Endometrium (tissue), 2 donors: ENCODE data around the gene ENPP6.

Source experiments
- FAIRE-seq: peaks from 2 replicates; lab custom pipeline; 2012; peaks lifted over from hg19 to GRCh38; lab: Jason Lieb, UNC
- donor health status: control.
- donor health status: control.

The ENPP6 gene

DNA sequence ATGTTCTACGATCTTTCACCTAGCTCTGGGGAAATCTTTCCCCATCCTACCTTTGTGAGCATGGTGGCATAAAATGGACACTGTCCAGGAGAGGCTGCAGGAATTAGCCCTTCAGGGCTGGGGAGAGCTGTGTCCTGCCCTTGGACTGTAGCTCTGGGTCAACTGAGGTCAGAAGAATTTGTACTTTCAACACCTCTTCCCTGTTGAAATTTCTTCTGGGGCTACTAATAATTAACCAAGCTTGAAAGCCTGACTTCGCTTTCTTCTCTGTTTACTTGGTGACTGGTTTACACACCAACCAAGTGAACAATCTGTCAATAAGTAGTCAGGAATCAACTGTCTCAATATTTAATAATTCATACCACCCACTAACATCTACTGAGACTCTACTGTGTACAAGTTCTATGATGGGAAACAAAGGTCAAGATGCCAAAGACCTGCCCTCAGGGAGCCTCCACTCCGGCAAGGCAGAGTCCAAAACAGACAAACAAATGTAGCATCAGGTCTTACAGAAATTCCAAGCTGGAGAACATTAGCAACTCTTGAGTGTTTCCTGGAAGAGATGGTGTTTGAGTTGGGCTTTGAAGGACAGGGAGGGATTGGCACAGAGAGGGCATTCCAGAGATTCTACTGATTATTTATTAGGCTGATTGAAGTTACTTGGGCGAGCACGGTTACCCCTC is 113.1 kb downstream of the ENPP6 start:
- no peak for FAIRE-seq

DNA sequence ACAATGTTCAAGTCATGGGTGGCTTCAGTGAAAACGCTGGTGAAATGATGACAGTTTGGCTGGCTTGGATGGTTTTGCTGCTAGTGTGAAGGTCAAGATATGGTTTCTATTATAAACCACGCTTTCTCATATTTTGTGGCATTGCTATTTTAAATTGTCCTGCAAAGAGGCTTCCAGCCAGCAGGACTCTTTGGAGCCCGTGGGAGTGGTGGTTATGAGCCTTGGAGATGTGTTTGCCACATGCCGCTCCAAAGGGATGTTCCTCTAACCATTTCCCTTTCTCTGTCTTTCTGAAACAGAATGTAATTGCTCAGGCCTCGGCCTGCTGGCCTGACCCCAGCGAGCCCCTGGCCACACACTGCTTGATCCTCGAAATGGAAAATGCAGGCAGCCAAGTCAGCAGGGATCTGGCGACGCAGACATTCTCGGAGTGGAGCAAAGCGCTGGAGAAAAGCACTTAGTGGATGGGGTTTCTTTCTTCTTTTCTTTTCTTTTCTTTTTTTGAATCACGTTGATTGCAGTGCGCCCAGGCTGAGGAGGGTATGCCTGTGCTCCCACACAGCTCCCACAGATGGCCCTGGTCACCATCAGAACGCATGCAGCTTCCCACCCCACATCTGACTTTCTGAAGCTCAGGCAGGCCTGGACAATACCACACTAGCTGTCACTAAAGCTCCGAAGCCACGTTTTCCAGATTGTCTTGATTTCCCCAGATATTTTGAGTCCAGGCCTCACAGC is 114.0 kb downstream of the ENPP6 start:
- no peak for FAIRE-seq

DNA sequence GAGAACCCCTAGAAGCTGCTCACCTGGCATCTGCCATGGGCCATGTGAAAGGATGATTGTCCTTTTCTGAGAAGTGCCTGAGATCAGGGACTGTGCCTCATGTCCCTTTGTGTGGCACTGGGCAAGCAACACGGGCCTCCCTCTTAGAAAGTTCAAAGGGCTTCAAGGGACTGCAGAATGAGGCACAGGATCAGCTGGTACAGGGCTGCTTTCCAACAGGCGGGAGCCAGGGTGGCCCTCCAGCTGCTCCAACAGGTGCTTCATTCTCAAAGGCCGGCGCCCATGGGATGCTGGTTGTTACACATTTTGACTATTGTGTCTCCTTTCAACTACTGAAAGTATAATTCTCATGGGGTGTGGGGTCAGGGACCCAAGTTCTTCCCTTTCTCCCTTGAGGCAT is 114.7 kb downstream of the ENPP6 start:
- FAIRE-seq = no peak

DNA sequence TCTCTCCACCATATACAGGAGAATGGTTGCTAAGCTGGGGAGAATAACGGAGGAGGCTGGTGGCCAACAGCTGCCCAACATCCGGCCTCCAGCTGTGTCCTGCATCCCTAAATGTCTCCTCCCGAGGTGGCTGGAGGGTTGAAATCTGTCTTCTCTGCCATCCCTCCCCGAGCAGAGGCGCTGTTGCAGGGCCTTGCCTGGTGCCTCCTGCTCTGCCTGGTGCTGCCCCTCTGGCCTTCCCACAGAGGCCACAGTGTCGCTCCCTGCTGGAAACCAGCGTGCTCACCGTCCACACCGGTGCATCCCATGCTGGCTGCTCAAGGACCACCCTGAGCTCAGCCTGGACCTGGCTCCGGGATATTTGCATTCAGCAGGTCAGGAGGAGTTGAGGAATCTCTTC is 115.2 kb downstream of the ENPP6 start:
- no peak for FAIRE-seq

DNA sequence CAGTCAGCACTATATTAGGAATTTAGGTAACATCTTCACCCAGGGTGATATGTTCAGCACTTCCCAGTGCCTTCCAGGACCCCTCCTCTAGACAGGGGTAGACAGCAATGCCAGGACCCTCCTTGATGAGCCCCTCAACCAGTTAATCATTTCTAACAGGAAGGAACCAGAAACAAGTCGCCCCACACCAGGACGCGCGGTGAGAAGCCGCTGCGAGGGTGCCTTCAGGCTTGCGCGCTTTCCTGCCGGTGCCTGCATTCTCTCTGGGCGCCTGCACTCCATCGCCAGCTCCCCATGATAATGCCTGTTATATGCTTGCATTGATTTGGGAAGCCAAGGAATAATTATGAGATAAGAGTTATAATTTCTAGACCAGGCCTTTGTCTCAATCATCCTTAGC is 116.0 kb downstream of the ENPP6 start:
- no peak for FAIRE-seq

DNA sequence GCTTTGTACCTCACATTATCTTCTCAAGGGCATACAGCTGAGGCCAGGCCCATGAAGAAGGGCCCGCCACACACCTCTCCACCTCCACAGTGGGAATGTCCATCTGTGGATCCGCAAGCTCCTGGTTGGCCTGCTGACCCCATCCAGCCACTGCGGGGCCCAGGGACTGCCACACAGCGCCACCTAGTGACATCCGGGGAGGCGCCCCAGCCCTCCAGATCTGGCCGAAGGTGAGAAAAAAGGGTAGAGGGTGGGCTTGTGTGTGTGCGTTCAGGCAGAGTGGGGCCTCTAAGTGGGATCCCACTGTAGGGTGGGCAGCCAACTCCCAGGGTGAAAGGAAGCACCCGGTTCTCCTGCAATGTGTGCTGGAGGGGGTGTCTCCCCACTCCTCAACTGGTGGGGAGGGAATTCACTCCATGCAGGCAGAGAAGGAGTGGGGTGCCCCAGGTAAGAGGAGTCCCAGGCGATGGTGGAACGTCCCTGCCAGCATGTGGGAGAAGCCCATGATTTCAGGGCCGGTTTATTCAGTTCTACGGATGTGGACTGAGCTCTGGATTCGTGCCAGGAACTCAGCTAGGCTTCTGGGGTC is 117.3 kb downstream of the ENPP6 start:
- FAIRE-seq = no peak

DNA sequence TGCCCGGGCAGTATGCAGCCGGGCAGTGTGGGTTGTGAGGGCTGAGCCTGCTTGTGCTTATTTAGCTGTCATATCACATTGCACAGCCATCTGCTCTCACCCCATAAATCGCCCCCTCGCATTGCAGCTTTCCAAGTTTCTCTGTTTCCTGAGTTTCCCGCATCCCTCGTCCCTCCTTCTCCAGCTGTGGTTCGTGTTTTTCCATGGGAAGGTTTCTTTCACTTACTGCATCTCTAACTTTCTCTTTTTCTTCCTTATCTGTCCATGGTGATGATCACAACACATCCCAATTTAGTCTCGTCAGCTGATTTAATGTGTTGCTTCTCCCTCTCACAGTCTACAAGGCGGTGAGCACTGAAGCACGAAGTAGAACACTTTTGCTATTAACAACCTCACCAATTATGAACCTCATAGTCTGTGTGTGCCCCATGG is 118.1 kb downstream of the ENPP6 start:
- FAIRE-seq = no peak

DNA sequence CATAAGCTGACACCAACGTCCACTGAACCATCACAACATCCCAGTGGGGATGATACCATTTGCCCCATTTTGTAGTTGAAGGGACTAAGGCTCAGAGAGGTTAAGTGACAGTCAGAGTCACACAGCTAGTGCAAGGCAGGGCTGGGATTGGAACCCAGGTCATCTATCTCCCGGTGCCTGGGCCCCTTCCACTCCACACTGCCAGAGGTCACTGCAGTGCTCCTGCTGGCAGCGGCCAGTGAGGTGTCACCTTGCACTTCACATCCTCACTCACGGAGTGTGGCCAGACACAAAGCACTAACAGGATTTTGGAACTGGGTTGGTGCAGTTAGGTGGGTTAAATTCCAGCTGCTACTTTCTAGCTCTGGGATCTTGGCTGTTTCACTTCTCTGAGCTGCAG is 118.7 kb downstream of the ENPP6 start:
- FAIRE-seq = no peak

DNA sequence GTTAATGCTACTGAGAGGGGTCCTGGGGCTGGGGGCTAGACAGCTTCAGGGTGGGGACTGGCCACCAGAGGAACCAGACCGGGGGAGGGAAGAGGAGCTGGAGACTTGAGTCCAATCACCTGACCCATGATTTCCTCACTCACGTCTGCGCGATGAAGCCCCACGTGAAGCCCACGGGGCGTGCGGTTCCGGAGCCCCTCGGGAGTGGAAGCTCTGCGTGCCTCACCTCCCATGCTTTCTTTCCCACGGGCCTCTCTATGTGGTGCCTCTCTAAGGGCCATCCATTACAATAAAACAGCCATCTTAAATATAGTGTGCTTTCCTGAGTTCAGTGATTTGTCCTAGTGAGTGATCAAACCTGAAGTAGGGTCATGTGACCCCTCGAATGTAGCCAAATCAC is 119.9 kb downstream of the ENPP6 start:
- FAIRE-seq = no peak

DNA sequence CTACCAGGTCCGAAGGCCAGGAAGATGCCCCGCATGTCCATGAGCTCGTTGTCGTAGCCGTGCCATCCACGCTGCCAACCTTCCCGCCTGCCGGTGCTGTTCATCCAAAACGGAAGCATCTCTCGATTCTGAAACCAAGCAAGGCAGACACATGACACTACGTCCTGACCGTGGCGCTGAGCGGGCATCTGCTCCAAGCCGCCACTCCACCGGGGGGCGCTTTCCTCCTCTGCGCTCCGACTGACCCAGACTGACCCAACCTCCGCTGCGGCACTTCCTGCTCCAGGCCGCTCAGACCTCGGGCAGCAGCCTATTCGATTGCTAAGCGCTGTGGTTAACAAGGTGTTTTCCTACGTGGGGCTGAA is 120.5 kb downstream of the ENPP6 start:
- FAIRE-seq = no peak

DNA sequence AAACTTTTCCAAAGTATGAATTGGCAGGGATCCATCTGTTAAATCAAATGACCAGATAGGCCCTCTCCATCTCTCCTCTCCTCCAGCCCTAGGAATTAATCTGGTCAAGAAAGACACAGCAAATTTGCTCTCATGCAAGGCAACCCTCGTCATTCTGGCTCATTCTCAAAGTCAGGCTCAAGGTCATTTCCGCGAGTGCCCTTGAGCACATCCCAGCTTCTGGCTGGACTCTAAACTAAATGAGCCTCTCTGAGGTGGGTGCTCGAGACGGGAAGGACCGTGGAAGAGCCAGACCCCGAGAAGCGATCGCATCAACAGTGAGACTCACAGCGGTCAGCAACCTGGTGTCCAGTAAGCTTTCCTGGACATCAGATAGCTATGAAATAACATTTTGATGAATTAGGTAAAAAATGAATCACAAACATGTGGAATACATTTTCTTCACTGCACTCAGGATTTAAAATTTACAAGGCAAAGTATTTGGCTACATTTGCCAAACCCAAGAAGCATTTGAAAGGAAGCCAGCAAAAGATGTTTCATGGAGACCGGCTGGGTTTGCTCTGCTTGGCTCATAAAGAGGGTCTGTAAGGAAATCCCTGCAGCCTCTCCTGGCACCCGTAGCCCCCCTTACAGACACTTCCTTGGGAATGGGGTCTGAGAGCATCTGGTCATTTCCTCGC is 121.0 kb downstream of the ENPP6 start:
- no peak for FAIRE-seq

DNA sequence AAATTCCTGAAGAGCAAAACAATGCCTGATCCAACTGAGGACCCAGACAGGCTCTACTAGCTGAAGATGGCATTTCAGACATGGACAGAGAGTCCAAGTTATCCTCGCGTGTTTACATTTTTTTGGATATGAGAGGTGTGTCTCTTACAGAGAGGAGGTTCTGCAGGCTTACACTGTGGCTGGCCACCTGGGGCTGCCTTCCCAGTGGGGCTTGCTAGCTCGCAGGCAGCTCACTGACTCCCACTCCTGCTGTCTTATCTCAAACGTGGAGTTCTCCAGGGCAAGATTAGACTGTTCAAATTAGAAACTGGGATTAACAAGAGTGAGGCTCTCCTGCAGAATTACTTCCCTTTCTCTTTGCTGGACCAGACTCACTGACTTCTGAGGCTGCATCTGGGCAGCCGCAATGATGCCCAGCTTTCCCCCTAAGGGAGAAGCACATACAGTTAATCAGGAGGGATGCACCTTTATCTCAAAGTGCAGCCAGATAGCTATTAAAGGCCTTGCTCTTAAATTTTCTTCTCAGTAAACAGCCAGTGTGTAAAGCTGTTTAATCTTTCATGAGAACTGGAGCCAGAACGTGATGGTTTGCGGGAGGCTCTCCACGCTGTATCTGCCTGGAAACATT is 123.0 kb downstream of the ENPP6 start:
- no peak for FAIRE-seq

DNA sequence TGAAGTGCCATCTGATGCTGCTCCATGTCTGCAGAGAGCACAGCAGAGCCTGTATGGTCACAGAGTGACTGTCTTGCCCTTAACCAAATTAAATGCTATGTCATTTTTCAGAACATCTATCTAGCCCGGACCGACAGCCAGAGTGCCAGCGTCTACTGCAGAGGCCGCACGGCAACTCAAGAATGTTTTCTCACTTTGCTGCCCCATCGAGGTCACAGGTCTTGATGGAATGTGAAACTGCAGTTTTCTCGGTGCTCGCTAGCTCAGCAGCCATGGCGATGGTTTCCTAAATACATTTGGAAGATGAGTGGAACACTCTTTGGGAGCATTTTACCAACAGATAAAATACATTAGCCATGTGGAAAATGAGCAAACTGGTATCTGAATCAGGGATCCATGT is 125.7 kb downstream of the ENPP6 start:
- no peak for FAIRE-seq

DNA sequence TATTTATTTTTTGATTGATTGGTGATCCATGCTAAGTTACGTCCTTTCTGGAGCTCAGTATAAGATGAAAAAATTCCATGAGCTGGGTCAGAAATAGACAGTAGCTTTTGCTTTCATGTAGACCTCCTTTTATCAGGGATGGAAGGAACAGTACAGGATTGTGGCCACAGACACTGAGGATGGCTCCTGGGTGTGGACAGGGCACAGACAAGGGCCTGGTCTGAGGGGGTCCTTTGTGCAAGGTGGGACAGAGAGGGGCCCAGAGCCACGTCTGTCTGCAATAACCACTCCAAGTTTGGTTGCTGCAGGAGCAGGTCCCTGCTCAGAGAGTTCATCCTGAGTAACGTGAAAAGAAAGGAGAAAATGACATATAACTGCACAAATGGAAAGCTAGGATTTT is 127.1 kb downstream of the ENPP6 start:
- FAIRE-seq = no peak

DNA sequence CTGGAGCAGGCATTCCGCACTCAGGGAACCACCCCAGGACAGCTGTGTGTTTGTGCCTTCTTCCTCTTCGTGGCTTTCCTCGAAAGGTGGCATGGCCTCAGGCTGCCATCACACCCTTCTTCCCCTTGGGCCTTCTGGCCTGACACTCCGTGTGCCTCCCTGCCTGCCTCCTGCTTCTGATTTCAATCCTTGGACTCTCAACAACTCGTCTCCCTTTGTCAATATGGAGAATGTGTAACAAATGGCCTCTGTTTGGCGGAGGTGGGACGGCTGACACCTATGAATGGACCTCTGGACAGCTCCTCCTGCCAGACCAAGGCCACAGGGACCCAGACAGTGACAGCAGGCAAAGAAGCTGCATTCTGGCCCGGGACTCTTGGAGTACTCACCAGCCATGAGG is 137.0 kb downstream of the ENPP6 start:
- FAIRE-seq = no peak

DNA sequence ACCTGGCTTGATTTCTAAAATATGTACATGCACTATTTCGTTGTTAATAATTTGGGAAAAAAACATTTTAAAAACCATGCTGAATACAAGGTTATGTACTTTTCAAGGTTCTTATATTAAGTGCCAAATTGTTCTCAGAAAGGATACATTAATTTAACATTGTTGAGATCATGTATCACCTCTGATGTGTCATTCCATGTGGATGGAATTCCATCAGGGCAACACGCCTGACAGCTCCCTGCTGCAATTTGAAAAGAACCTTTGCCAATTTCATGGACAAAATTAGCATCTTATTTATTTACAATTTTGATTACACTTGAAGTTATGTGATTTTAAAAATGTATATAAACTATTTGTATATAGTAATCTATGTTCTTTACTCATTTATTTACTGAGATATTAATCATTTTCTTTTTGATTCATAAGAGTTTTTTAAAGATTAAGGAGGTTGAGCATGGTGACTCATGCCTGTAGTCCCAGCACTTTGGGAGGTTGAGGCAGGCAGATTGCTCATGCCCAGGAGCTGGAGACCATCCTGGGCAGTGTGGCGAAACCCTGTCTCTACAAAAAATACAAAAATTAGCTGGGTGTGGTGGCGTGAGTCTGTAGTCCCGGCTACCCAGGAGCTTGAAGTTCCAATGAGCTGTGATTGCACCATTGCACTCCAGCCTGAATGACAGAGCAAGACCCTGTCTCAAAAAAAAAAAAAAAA is 142.8 kb downstream of the ENPP6 start:
- FAIRE-seq = no peak

DNA sequence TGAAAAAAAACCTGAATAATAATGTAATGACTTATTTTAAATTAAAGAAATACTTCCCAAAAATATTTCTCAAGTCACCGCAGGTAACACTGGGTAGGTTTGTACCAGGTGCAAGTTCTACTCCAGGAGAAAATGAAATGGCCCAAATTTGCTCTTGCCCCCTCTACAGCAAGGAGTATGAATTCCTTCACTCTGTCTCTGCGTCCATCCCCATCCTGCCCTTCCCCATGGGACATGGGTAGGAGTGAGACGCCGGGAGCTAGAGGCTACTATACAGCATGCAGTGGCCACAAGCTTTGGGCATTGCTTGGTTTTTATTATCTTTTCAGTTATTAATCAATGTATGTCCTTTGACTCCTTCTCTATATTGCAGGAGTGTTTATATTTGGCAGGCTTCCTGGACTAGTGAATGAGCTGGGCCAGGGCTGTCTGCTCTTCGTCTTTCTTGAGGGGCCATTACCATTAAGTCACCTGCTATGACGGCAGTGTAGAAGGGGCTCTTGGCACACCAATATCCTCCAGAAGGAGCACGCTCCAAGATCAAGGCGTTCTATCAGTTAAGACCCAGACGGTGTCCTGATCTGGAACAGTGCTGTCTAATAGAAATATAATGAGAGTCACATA is 149.6 kb downstream of the ENPP6 start:
- FAIRE-seq = no peak

DNA sequence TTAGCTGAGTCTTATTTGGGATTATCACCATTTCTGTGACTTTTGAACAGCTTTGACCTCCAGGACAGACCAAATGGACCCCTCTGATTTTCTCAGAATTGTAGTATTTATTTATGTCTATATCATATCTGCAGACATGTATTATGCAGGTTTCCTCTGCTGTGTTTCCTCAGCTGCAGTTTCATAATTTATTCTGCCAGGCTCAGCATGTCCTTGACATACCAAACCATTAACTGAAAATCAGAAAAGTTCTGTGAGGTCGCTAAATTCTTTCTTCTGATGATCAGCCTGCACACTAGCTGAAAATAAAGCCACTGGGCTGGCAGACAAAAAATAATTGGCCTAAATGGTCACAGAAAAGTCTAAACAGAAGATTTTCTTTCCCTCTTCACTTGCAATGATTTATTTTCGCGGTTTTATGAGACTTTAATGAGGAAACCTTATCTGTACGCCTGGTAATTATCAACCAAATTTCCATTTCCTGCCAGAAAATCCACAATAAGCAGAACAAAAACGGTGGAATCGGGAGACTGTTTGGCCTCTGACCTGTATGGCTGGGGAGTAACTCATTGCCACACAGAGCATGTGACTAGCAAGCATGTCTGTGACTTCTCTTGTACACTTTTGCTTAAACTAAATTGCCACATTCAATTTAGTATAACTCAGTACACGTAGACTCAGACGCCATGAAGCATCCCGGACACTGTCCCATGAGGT is 150.9 kb downstream of the ENPP6 start:
- FAIRE-seq = no peak

DNA sequence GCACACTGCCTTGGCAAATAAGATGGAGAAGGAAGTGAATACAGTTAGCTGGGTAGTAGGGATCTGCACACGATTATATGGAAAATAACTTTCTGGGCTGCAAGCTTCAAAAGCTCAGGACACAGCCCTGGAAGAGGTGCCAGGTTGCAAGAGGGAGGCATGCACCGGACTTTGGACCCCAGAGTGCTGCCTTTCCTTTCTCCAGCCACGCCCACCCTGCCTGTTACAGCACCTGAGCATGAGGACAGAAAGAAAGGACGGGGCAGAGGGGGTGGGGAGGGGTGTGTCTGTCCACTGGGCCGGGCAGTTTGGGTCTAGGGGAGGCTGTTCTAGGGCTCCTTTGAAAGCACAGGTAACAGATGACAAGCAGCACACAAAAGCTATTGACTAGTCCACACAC is 152.8 kb downstream of the ENPP6 start:
- no peak for FAIRE-seq

DNA sequence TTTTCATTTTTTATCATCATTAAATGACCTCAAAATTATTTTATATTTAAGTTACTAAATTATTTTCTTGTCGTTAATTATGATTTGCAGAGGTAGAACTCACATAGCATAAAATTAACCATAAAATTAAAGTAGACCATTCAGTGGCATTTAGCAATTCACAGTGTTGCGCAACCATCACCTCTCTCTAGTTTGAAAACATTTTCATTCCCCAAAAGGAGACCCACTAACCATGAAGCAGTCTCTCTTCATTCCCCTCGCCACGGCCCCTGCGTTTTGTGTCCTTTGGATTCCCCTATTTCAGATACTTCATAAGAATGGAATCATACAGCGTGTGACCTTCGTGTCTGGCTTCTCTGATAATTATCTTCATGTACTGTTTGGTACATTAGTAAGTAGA is 154.9 kb downstream of the ENPP6 start:
- no peak for FAIRE-seq

DNA sequence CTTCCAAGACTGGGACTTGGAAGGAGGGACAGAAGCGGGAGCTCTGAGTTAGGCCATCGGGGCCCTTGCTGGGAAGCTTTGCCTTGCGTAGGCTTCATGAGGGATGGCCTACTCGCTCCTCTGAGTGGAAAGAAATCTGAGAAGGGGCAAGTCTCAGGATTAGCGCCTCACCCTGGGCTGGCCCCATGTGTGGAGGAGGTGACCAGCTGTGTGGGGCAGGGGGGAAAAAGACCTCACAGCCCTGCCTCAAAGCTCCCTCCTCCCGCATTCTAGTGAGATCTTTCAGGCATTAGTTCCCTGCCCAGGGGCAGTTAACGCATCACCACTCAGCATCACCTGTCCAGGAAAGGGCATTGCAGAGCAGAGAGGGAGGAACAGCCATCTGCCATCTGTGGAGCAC is 156.1 kb downstream of the ENPP6 start:
- FAIRE-seq = no peak
